ENCODE results near the gene DIP2C. TPM values are rescaled to one million over a fixed set of nuclear protein-coding genes. Genes with fewer than 3 reads are reported as not detected.
"Not testable (repeated sequence)": the region's sequence is repeated elsewhere in the genome, so short reads cannot be mapped to it uniquely, and the experiment has no call there.

DIP2C gene
- total RNA-seq, 1 donor from 2014 or later = 31.5 TPM

- DNase-seq (ENCODE audit: low spot score) = no peak
Measured at GRCh38 chr10:278707-279106, 410.8 kb downstream of the DIP2C start.

- no peak for DNase-seq (ENCODE audit: low spot score)
Measured at GRCh38 chr10:277963-278362, 411.5 kb downstream of the DIP2C start.

- DNase-seq (ENCODE audit: low spot score) = no peak
Measured at GRCh38 chr10:275680-276079, 413.8 kb downstream of the DIP2C start.

GRCh38 chr10:274866-275265 is 414.6 kb downstream of the DIP2C start:
- no peak for DNase-seq (ENCODE audit: low spot score)

GRCh38 chr10:273088-273487 is 416.4 kb downstream of the DIP2C start:
- no peak for DNase-seq (ENCODE audit: low spot score)

GRCh38 chr10:271722-272121 is 417.7 kb downstream of the DIP2C start:
- no peak for DNase-seq (ENCODE audit: low spot score)

GRCh38 chr10:271201-271600 is 418.3 kb downstream of the DIP2C start:
- no peak for DNase-seq (ENCODE audit: low spot score)

GRCh38 chr10:269440-270074 is 419.9 kb downstream of the DIP2C start:
- DNase-seq (ENCODE audit: low spot score) = no peak

GRCh38 chr10:267705-268104 is 421.8 kb downstream of the DIP2C start:
- DNase-seq (ENCODE audit: low spot score) = no peak

- DNase-seq (ENCODE audit: low spot score) = no peak
Measured at GRCh38 chr10:266974-267425, 422.5 kb downstream of the DIP2C start.

- not testable (repeated sequence) for DNase-seq (ENCODE audit: low spot score)
Measured at GRCh38 chr10:265816-266588, 423.5 kb downstream of the DIP2C start.

- DNase-seq (ENCODE audit: low spot score) = not testable (repeated sequence)
Measured at GRCh38 chr10:265074-265440, 424.4 kb downstream of the DIP2C start.

- DNase-seq (ENCODE audit: low spot score) = not testable (repeated sequence)
Measured at GRCh38 chr10:264160-265073, 425.1 kb downstream of the DIP2C start.

- no peak for DNase-seq (ENCODE audit: low spot score)
Measured at GRCh38 chr10:260819-261429, 428.5 kb downstream of the DIP2C start.

- DNase-seq (ENCODE audit: low spot score) = no peak
Measured at GRCh38 chr10:251982-252582, 437.4 kb downstream of the DIP2C start.

GRCh38 chr10:248307-248706 is 441.2 kb downstream of the DIP2C start:
- DNase-seq (ENCODE audit: low spot score) = no peak

- no peak for DNase-seq (ENCODE audit: low spot score)
Measured at GRCh38 chr10:247480-247879, 442.0 kb downstream of the DIP2C start.

- DNase-seq (ENCODE audit: low spot score) = no peak
Measured at GRCh38 chr10:246431-246830, 443.0 kb downstream of the DIP2C start.

- no peak for DNase-seq (ENCODE audit: low spot score)
Measured at GRCh38 chr10:244227-244626, 445.2 kb downstream of the DIP2C start.

GRCh38 chr10:241966-242643 is 447.4 kb downstream of the DIP2C start:
- no peak for DNase-seq (ENCODE audit: low spot score)

- peak; percentile 32 for DNase-seq (ENCODE audit: low spot score)
Measured at GRCh38 chr10:241451-241850, 448.0 kb downstream of the DIP2C start.

All from mucosa of gallbladder (tissue), 1 donor.